H9 (cell line): ENCODE data around the gene GPS1. TPM values are rescaled to one million over a fixed set of nuclear protein-coding genes. Genes with fewer than 3 reads are reported as not detected.

Source experiments
- DNase-seq: peaks from one replicate; pipeline ENCODE4 v3.0.0-alpha.2; 2017
- H2AFZ ChIP-seq: one replicate; pipeline ENCODE4 v1.6.1; 2013; ENCODE audit warnings: mild to moderate bottlenecking, low read length, control low read depth, moderate library complexity
- H2AK5ac ChIP-seq: 2 replicates; pipeline ENCODE4 v1.6.1; 2013; ENCODE audit warnings: low read length, control low read depth, mixed read lengths; ENCODE audit not compliant: insufficient read length
- H2BK120ac ChIP-seq: one replicate; pipeline ENCODE4 v1.6.1; 2013; ENCODE audit warnings: low read depth, mild to moderate bottlenecking, low read length, control low read depth, inconsistent platforms; ENCODE audit not compliant: poor library complexity, severe bottlenecking
- H2BK12ac ChIP-seq: 2 replicates; pipeline ENCODE4 v1.6.1; 2013; ENCODE audit warnings: low read length, control low read depth, mixed read lengths, low read depth; ENCODE audit not compliant: insufficient read length
- H2BK15ac ChIP-seq: 2 replicates; pipeline ENCODE4 v1.6.1; 2013; ENCODE audit warnings: low read depth, low read length, control low read depth
- H2BK20ac ChIP-seq: one replicate; pipeline ENCODE4 v1.6.1; 2013; ENCODE audit warnings: low read depth, mild to moderate bottlenecking, low read length, control low read depth, inconsistent platforms; ENCODE audit not compliant: poor library complexity, severe bottlenecking
- H2BK5ac ChIP-seq: 2 replicates; pipeline ENCODE4 v1.6.1; 2013; ENCODE audit warnings: low read length, control low read depth, mixed read lengths; ENCODE audit not compliant: insufficient read length
- H3K14ac ChIP-seq: 2 replicates; pipeline ENCODE4 v1.6.1; 2013; ENCODE audit warnings: low read length, control low read depth; ENCODE audit not compliant: insufficient read depth
- H3K18ac ChIP-seq: 2 replicates; pipeline ENCODE4 v1.6.1; 2013; ENCODE audit warnings: low read depth, mild to moderate bottlenecking, mixed read lengths, low read length, control low read depth; ENCODE audit not compliant: insufficient read length
- H3K23ac ChIP-seq: 2 replicates; pipeline ENCODE4 v1.6.1; 2013; ENCODE audit warnings: low read length, control low read depth, mixed read lengths, low read depth; ENCODE audit not compliant: insufficient read length
- H3K23me2 ChIP-seq: 2 replicates; pipeline ENCODE4 v1.6.1; 2013; ENCODE audit warnings: low read depth, mild to moderate bottlenecking, mixed read lengths, low read length, control low read depth; ENCODE audit not compliant: insufficient read length, poor library complexity, severe bottlenecking
- H3K27ac ChIP-seq: 2 replicates; pipeline ENCODE4 v1.5.1; 2013; ENCODE audit warnings: low read length, control low read depth, mixed read lengths, low read depth; ENCODE audit not compliant: insufficient read length
- H3K27me3 ChIP-seq: 2 replicates; pipeline ENCODE4 v1.6.1; 2013; ENCODE audit warnings: low read length, control low read depth, inconsistent platforms; ENCODE audit not compliant: insufficient read depth
- H3K4ac ChIP-seq: 2 replicates; pipeline ENCODE4 v1.6.1; 2013; ENCODE audit warnings: low read depth, mild to moderate bottlenecking, control low read depth, inconsistent platforms, low read length, moderate library complexity
- H3K4me1 ChIP-seq: 2 replicates; pipeline ENCODE4 v1.6.1; 2013; ENCODE audit warnings: low read length, control low read depth, inconsistent platforms; ENCODE audit not compliant: insufficient read depth
- H3K4me2 ChIP-seq: 2 replicates; pipeline ENCODE4 v1.6.1; 2013; ENCODE audit warnings: low read length, control low read depth, mixed read lengths; ENCODE audit not compliant: insufficient read length, insufficient read depth
- H3K56ac ChIP-seq: 2 replicates; pipeline ENCODE4 v1.6.1; 2013; ENCODE audit warnings: low read depth, mild to moderate bottlenecking, mixed read lengths, low read length, control low read depth; ENCODE audit not compliant: insufficient read length
- H3K79me1 ChIP-seq: 2 replicates; pipeline ENCODE4 v1.6.1; 2013; ENCODE audit warnings: low read depth, mild to moderate bottlenecking, moderate library complexity, low read length, control low read depth, inconsistent platforms; ENCODE audit not compliant: insufficient read depth, poor library complexity, severe bottlenecking
- H3K79me2 ChIP-seq: 2 replicates; pipeline ENCODE4 v1.6.1; 2013; ENCODE audit warnings: low read length, control low read depth, inconsistent platforms; ENCODE audit not compliant: insufficient read depth
- H3K9ac ChIP-seq: 2 replicates; pipeline ENCODE4 v1.6.1; 2013; ENCODE audit warnings: low read length, control low read depth, mixed read lengths; ENCODE audit not compliant: insufficient read length; ENCODE audit errors: extremely low read depth
- H3K9me3 ChIP-seq: one replicate; pipeline ENCODE4 v1.6.1; 2013; ENCODE audit warnings: low read depth, low read length, inconsistent platforms; ENCODE audit not compliant: control insufficient read depth
- H3T11ph ChIP-seq: one replicate; pipeline ENCODE4 v1.6.1; 2013; ENCODE audit warnings: mild to moderate bottlenecking, low read length, control low read depth, inconsistent platforms
- H4K20me1 ChIP-seq: one replicate; pipeline ENCODE4 v1.6.1; 2013; ENCODE audit not compliant: control insufficient read depth, insufficient read length, insufficient read depth
- H4K5ac ChIP-seq: 2 replicates; pipeline ENCODE4 v1.6.1; 2013; ENCODE audit warnings: low read depth, mild to moderate bottlenecking, mixed read lengths, low read length, control low read depth; ENCODE audit not compliant: insufficient read length
- H4K8ac ChIP-seq: replicated peaks from 2 replicates; pipeline ENCODE4 v1.6.1; 2013; ENCODE audit warnings: low read length, control low read depth, mixed read lengths, low read depth; ENCODE audit not compliant: insufficient read length
- H4K91ac ChIP-seq: 2 replicates; pipeline ENCODE4 v1.6.1; 2013; ENCODE audit warnings: low read depth, mild to moderate bottlenecking, moderate library complexity, mixed read lengths, low read length, control low read depth; ENCODE audit not compliant: insufficient read length
- H3K27ac Mint-ChIP-seq, 3 experiments: 2 replicates in 2 of 3; 3 replicates in 1 of 3; pipeline ENCODE4 v1.8.0; 2020 to 2021; ENCODE audit warnings: mixed read lengths in 3 of 3, mild to moderate bottlenecking in 1 of 3, moderate library complexity in 1 of 3
- H3K27me3 Mint-ChIP-seq: 2 replicates; pipeline ENCODE4 v1.8.0; 2021; ENCODE audit warnings: low read depth, mild to moderate bottlenecking, moderate library complexity, mixed read lengths
- H3K36me3 Mint-ChIP-seq, 3 experiments: 2 replicates in 2 of 3; 3 replicates in 1 of 3; pipeline ENCODE4 v1.8.0; 2020 to 2021; ENCODE audit warnings: low read depth in 3 of 3, mixed read lengths in 3 of 3; ENCODE audit not compliant: insufficient read depth in 1 of 3
- H3K4me1 Mint-ChIP-seq, 2 experiments: 2 replicates each; pipeline ENCODE4 v1.8.0; 2020; ENCODE audit warnings: mixed read lengths in 2 of 2
- H3K4me3 Mint-ChIP-seq, 2 experiments: 2 replicates in 1 of 2; 3 replicates in 1 of 2; pipeline ENCODE4 v1.8.0; 2020 to 2021; ENCODE audit warnings: mild to moderate bottlenecking in 2 of 2, mixed read lengths in 2 of 2, moderate library complexity in 1 of 2
- H3K9me3 Mint-ChIP-seq, 2 experiments: 2 replicates in 1 of 2; 3 replicates in 1 of 2; pipeline ENCODE4 v1.8.0; 2020; ENCODE audit warnings: mild to moderate bottlenecking in 2 of 2, mixed read lengths in 2 of 2, moderate library complexity in 1 of 2
- CTCF ChIP-seq: fragments of 200-600 bp; sonication (generic); conservative IDR thresholded peaks from 3 replicates; pipeline ENCODE4 v1.8.0; 2021; ENCODE audit warnings: antibody characterized with exemption, mild to moderate bottlenecking
- WGBS: extraction: QIAGEN DNeasy Blood & Tissue Kit; methylation state at CpG from one replicate; pipeline ENCODE4 v1.1.7; 2013; ENCODE audit warnings: missing lambda C conversion rate, low lambda C conversion rate, mixed read lengths; ENCODE audit not compliant: insufficient read length; ENCODE audit errors: extremely low coverage; 5-methylcytosine and 5-hydroxymethylcytosine counted together
- total RNA-seq: library from RNA; stranded (reverse); gene quantifications from 2 replicates; pipeline ENCODE4 v1.2.1, GENCODE V29; 2021

GPS1 gene
- total RNA-seq, 1 experiment from 2014 or later, result 164 TPM

DNA sequence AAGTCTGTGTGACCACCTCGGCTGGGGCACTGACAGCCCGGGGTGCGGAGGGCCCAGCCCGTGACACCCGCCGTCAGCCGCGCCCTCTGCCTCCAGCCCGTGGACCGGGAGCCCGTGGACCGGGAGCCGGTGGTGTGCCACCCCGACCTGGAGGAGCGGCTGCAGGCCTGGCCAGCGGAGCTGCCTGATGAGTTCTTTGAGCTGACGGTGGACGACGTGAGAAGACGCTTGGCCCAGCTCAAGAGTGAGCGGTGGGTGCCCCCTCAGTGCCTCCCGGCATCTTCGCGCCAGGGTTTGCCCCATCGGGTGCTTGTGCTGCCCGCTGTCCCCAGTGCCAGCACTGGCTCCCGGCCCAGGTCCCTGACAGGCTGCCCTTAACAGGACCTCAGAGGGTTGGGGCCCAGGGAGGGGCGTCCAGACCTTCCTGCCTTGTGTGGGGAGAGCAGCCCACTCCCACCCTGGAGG, 42.7 kb upstream of the GPS1 start:
- no peaks in the 10 kb centered on the region; the same call in 1 of the 2 replicates for H3K27me3 Mint-ChIP-seq
- H3K23me2 ChIP-seq, result no peaks in the 10 kb centered on the region
- H4K20me1 ChIP-seq, result no peaks in the 10 kb centered on the region
- H3K4me1 ChIP-seq, result no peaks in the 10 kb centered on the region
- H3K27me3 ChIP-seq, result no peaks in the 10 kb centered on the region
- H2AK5ac ChIP-seq, result no peak overlapping the region
- H3K79me1 ChIP-seq, result no peaks in the 10 kb centered on the region
- no peaks in the 10 kb centered on the region for H3K9me3 Mint-ChIP-seq
- H3K9me3 ChIP-seq, result no peaks in the 10 kb centered on the region
- no peak overlapping the region for H4K91ac ChIP-seq
- no peak overlapping the region for H2BK20ac ChIP-seq
- H3K4me1 Mint-ChIP-seq, result 0 out of 4 replicates have a peak, but pooled peaks cover 0 to 2% of the 10 kb centered on the region in 2 experiments
- no peak for DNase-seq
- no peak overlapping the region for H2BK12ac ChIP-seq
- no peaks in the 10 kb centered on the region for H3K36me3 Mint-ChIP-seq
- TF ChIP-seq CTCF, result no peak
- WGBS, result no CpG with 5 or more reads among the region's 28 CpGs
- H3K14ac ChIP-seq, result no peak overlapping the region
- no peak overlapping the region for H3K9ac ChIP-seq
- H3K27ac Mint-ChIP-seq, result no peak overlapping the region
- no peak overlapping the region for H2AFZ ChIP-seq
- no peak overlapping the region for H4K5ac ChIP-seq
- no peak overlapping the region for H2BK120ac ChIP-seq
- H4K8ac ChIP-seq, result no peak overlapping the region
- no peak overlapping the region for H2BK15ac ChIP-seq
- no peak overlapping the region for H3T11ph ChIP-seq
- H2BK5ac ChIP-seq, result no peak overlapping the region
- H3K4ac ChIP-seq, result no peak overlapping the region
- no peaks in the 10 kb centered on the region for H3K79me2 ChIP-seq
- H3K4me2 ChIP-seq, result no peak overlapping the region
- no peak overlapping the region for H3K4me3 Mint-ChIP-seq
- no peak overlapping the region for H3K23ac ChIP-seq
- H3K56ac ChIP-seq, result no peak overlapping the region
- H3K27ac ChIP-seq, result no peak overlapping the region
- no peak overlapping the region for H3K18ac ChIP-seq
